IMR-90 (cell line): ENCODE data around the gene RBPJ. TPM values are rescaled to one million over a fixed set of nuclear protein-coding genes. Genes with fewer than 3 reads are reported as not detected.

ENCODE experiments used
- ATAC-seq: fragments of 200-7000 bp; cut with Tn5 transposase; 2 replicates; pipeline ENCODE4 v1.9.1; 2020; ENCODE audit warnings: low read depth, mild to moderate bottlenecking, moderate library complexity
- BruUV-seq: library from RNA; stranded (reverse); fragments of 400-500 nt; replicated peaks from 2 replicates; lab custom pipeline; 2021; lab: Mats Ljungman, UMichigan
- CTCF ChIA-PET: fragments of 300-600 bp; formaldehyde crosslinking; extraction: SDS; loops from one replicate; lab custom pipeline; 2021; ENCODE audit warnings: antibody characterized with exemption; lab: Yijun Ruan, JAX
- POLR2A ChIA-PET: fragments of 300-600 bp; sonication (Branson Sonifier 250); formaldehyde crosslinking; loops from one replicate; lab custom pipeline; 2022; ENCODE audit warnings: antibody characterized with exemption; ENCODE audit not compliant: unreplicated experiment; lab: Charles Lee
- DNase-seq: peaks from one replicate; pipeline ENCODE4 v3.0.0; 2013
- H2AFZ ChIP-seq: replicated peaks from 2 replicates; pipeline ENCODE3; 2013; ENCODE audit warnings: low read length, mild to moderate bottlenecking; ENCODE audit not compliant: poor library complexity
- H2AK5ac ChIP-seq: 2 replicates; pipeline ENCODE4 v1.6.1; 2013; ENCODE audit warnings: low read depth, low read length, inconsistent platforms
- H2AK9ac ChIP-seq: replicated peaks from 2 replicates; pipeline ENCODE3; 2013; ENCODE audit warnings: mild to moderate bottlenecking, low read depth, low read length, moderate library complexity; ENCODE audit not compliant: poor library complexity
- H2BK120ac ChIP-seq: 2 replicates; pipeline ENCODE4 v1.6.1; 2013; ENCODE audit warnings: low read depth, low read length, inconsistent platforms
- H2BK15ac ChIP-seq: 3 replicates; pipeline ENCODE4 v1.6.1; 2013; ENCODE audit warnings: low read depth, low read length, inconsistent platforms
- H2BK20ac ChIP-seq: 2 replicates; pipeline ENCODE4 v1.6.1; 2013; ENCODE audit warnings: low read depth, mild to moderate bottlenecking, inconsistent platforms, low read length, moderate library complexity
- H2BK5ac ChIP-seq: 2 replicates; pipeline ENCODE4 v1.6.1; 2013; ENCODE audit warnings: mild to moderate bottlenecking, low read depth, low read length, inconsistent platforms; ENCODE audit not compliant: poor library complexity, severe bottlenecking
- H3K14ac ChIP-seq: replicated peaks from 2 replicates; pipeline ENCODE4 v1.6.1; 2013; ENCODE audit warnings: low read depth, low read length, inconsistent platforms
- H3K18ac ChIP-seq: 2 replicates; pipeline ENCODE4 v1.6.1; 2013; ENCODE audit warnings: low read depth, low read length, control low read depth
- H3K23ac ChIP-seq: 2 replicates; pipeline ENCODE4 v1.6.1; 2013; ENCODE audit warnings: low read depth, low read length, inconsistent platforms
- H3K27ac ChIP-seq: 2 replicates; pipeline ENCODE4 v1.5.1; 2013; ENCODE audit warnings: mild to moderate bottlenecking, control low read depth, low read length; ENCODE audit not compliant: insufficient read depth
- H3K27me3 ChIP-seq: 2 replicates; pipeline ENCODE4 v1.6.1; 2013; ENCODE audit warnings: low read length; ENCODE audit not compliant: control insufficient read depth, insufficient read depth
- H3K36me3 ChIP-seq: 2 replicates; pipeline ENCODE4 v1.6.1; 2013; ENCODE audit warnings: low read length, mixed read lengths; ENCODE audit not compliant: control insufficient read depth, insufficient read depth
- H3K4ac ChIP-seq: 2 replicates; pipeline ENCODE4 v1.6.1; 2013; ENCODE audit warnings: low read depth, low read length, inconsistent platforms
- H3K4me1 ChIP-seq: 2 replicates; pipeline ENCODE4 v1.6.1; 2013; ENCODE audit warnings: low read length, mixed read lengths; ENCODE audit not compliant: control insufficient read depth, insufficient read depth
- H3K4me2 ChIP-seq: 2 replicates; pipeline ENCODE4 v1.6.1; 2013; ENCODE audit warnings: low read depth, mild to moderate bottlenecking, control low read depth, low read length, moderate library complexity
- H3K4me3 ChIP-seq: 2 replicates; pipeline ENCODE4 v1.5.1; 2013; ENCODE audit warnings: low read depth, mild to moderate bottlenecking, control low read depth, low read length, moderate library complexity; ENCODE audit not compliant: insufficient read depth
- H3K56ac ChIP-seq: 2 replicates; pipeline ENCODE4 v1.6.1; 2013; ENCODE audit warnings: low read length, inconsistent platforms; ENCODE audit not compliant: insufficient read depth; ENCODE audit errors: extremely low read depth
- H3K79me1 ChIP-seq, 2 experiments: 2 replicates each; pipeline ENCODE4 v1.6.1; 2013; ENCODE audit warnings: low read length in 2 of 2, inconsistent platforms in 1 of 2, low read depth in 1 of 2
- H3K9ac ChIP-seq: 2 replicates; pipeline ENCODE4 v1.6.1; 2013; ENCODE audit warnings: low read depth, low read length, control low read depth
- H3K9me1 ChIP-seq: 2 replicates; pipeline ENCODE4 v1.6.1; 2013; ENCODE audit warnings: low read length, inconsistent platforms; ENCODE audit not compliant: insufficient read depth
- H3K9me3 ChIP-seq: 2 replicates; pipeline ENCODE4 v1.6.1; 2013; ENCODE audit warnings: low read length; ENCODE audit not compliant: control insufficient read depth, insufficient read depth
- H4K20me1 ChIP-seq: 2 replicates; pipeline ENCODE4 v1.6.1; 2013; ENCODE audit warnings: low read length, inconsistent platforms; ENCODE audit not compliant: insufficient read depth
- H4K5ac ChIP-seq: 2 replicates; pipeline ENCODE4 v1.6.1; 2013; ENCODE audit warnings: mild to moderate bottlenecking, low read depth, low read length, control low read depth
- H4K8ac ChIP-seq, 2 experiments: 2 replicates each; pipeline ENCODE4 v1.6.1; 2013; ENCODE audit warnings: low read depth in 2 of 2, low read length in 2 of 2, control low read depth in 1 of 2, inconsistent platforms in 1 of 2
- H4K91ac ChIP-seq: 2 replicates; pipeline ENCODE4 v1.6.1; 2013; ENCODE audit warnings: low read depth, low read length, inconsistent platforms; ENCODE audit not compliant: insufficient read depth
- BHLHE40 ChIP-seq: fragments of 150-350 bp; IDR thresholded peaks from 2 replicates; pipeline ENCODE4 v1.6.1; 2016; ENCODE audit warnings: mild to moderate bottlenecking, low read depth, low read length
- CEBPB ChIP-seq: IDR thresholded peaks from 2 replicates; pipeline ENCODE4 v1.6.1; 2012; ENCODE audit warnings: low read depth, low read length, improper control_type of control experiment
- CHD1 ChIP-seq: IDR thresholded peaks from 2 replicates; pipeline ENCODE4 v1.6.1; 2012; ENCODE audit warnings: low read depth, low read length, improper control_type of control experiment
- CTCF ChIP-seq: conservative IDR thresholded peaks from 2 replicates; pipeline ENCODE4 v1.5.1; 2012; ENCODE audit warnings: mild to moderate bottlenecking, low read depth, low read length, improper control_type of control experiment
- FOS ChIP-seq: fragments of 150-350 bp; IDR thresholded peaks from 2 replicates; pipeline ENCODE4 v1.6.1; 2016; ENCODE audit warnings: low read depth, low read length
- MAFK ChIP-seq: IDR thresholded peaks from 2 replicates; pipeline ENCODE4 v1.6.1; 2012; ENCODE audit warnings: low read depth, low read length, improper control_type of control experiment
- MXI1 ChIP-seq: IDR thresholded peaks from 2 replicates; pipeline ENCODE4 v1.6.1; 2012; ENCODE audit warnings: low read depth, mild to moderate bottlenecking, low read length, moderate library complexity, borderline replicate concordance
- NFE2L2 ChIP-seq: fragments of 150-350 bp; IDR thresholded peaks from 2 replicates; pipeline ENCODE4 v1.6.1; 2016; ENCODE audit warnings: low read depth, mild to moderate bottlenecking, low read length
- POLR2A ChIP-seq: IDR thresholded peaks from 2 replicates; pipeline ENCODE4 v1.6.1; 2012; ENCODE audit warnings: mild to moderate bottlenecking, low read depth, low read length
- RAD21 ChIP-seq: IDR thresholded peaks from 2 replicates; pipeline ENCODE4 v1.6.1; 2012; ENCODE audit warnings: low read length, improper control_type of control experiment
- RCOR1 ChIP-seq: IDR thresholded peaks from 2 replicates; pipeline ENCODE4 v1.6.1; 2012; ENCODE audit warnings: mild to moderate bottlenecking, low read length, improper control_type of control experiment; ENCODE audit not compliant: insufficient replicate concordance
- RFX5 ChIP-seq: IDR thresholded peaks from 2 replicates; pipeline ENCODE4 v1.8.0; 2012; ENCODE audit warnings: low read depth, mild to moderate bottlenecking, low read length, moderate library complexity
- SMC3 ChIP-seq: fragments of 150-350 bp; IDR thresholded peaks from 2 replicates; pipeline ENCODE4 v1.6.1; 2016; ENCODE audit warnings: low read depth, mild to moderate bottlenecking, antibody characterized with exemption, low read length, moderate library complexity
- USF2 ChIP-seq: fragments of 150-350 bp; IDR thresholded peaks from 2 replicates; pipeline ENCODE4 v1.6.1; 2017; ENCODE audit warnings: mild to moderate bottlenecking, antibody characterized with exemption, low read length, low read depth
- dilution Hi-C: fragments of 300-500 bp; cut with HindIII; formaldehyde crosslinking; loops from one replicate; pipeline ENCODE4 v1.14.3; 2018; ENCODE audit warnings: low sequenced_read_pairs; ENCODE audit not compliant: unreplicated experiment
- in situ Hi-C: fragments of 300-500 bp; cut with MboI; formaldehyde crosslinking; loops from 3 replicates; pipeline ENCODE4 v1.14.3; 2019; ENCODE audit warnings: low sequenced_read_pairs, inconsistent platforms, mixed read lengths
- intact Hi-C: fragments of 100-400 bp; cut with micrococcal nuclease; formaldehyde crosslinking; loops from 2 replicates; pipeline ENCODE4 v1.10.0; 2022
- polyA plus RNA-seq, 3 experiments: library from polyadenylated mRNA; depleted of rRNA; stranded (reverse); fragments of >200 nt; gene quantifications; 2 replicates each; pipeline ENCODE4 v1.2.3, GENCODE V29; 2012; ENCODE audit warnings: low replicate concordance in 1 of 3
- total RNA-seq: library from RNA; depleted of rRNA; stranded (reverse); fragments of >200 nt; gene quantifications from 2 replicates; pipeline ENCODE4 v1.2.3, GENCODE V29; 2012

Gene RBPJ
- total and polyA plus RNA-seq, 2 of the 4 experiments (the other 2 are of a cell fraction), result 50.3 to 148 TPM

- H3K9me1 ChIP-seq, result no peaks in the 10 kb centered on the region
- H2AK5ac ChIP-seq, result no peak overlapping the region
- no peaks in the 10 kb centered on the region for H3K27me3 ChIP-seq
- intact Hi-C loops (no loop called here), dilution Hi-C loops (no loop called here), in situ Hi-C loops (no loop called here)
- no peaks in the 10 kb centered on the region for H4K20me1 ChIP-seq
- ChIA-PET POLR2A (no interaction called here), CTCF (interaction anchor here (0.5 kb wide), 1 partner anchor 204 kb away, joined by 3 read pairs; no protein-coding TSS in a partner anchor)
- no peak overlapping the region for H4K5ac ChIP-seq
- H3K27ac ChIP-seq, result no peak overlapping the region
- H3K4me3 ChIP-seq, result no peak overlapping the region
- TF ChIP-seq BHLHE40 (no peak), MXI1 (no peak), RAD21 (no peak), RCOR1 (no peak), MAFK (no peak), POLR2A (no peak), SMC3 (no peak), FOS (no peak), RFX5 (no peak), CEBPB (no peak), CHD1 (no peak), CTCF (no peak), NFE2L2 (no peak), USF2 (no peak)
- no peak for DNase-seq
- H2BK20ac ChIP-seq, result no peak overlapping the region
- no peak overlapping the region for H3K18ac ChIP-seq
- no peak overlapping the region for H3K23ac ChIP-seq
- H3K4me1 ChIP-seq, result no peaks in the 10 kb centered on the region
- H3K9me3 ChIP-seq, result peaks cover 3% of the 10 kb centered on the region
- no peak overlapping the region; the same call in 2 of the 3 replicates for H2BK15ac ChIP-seq
- no peak overlapping the region for H3K4me2 ChIP-seq
- H3K9ac ChIP-seq, result no peak overlapping the region
- no peak overlapping the region for H2BK120ac ChIP-seq
- no peak overlapping the region for H4K91ac ChIP-seq
- no peak for ATAC-seq
- H2BK5ac ChIP-seq, result no peak overlapping the region
- H3K4ac ChIP-seq, result no peak overlapping the region
- H2AK9ac ChIP-seq, result no peak overlapping the region
- H3K14ac ChIP-seq, result no peak overlapping the region
- H3K79me1 ChIP-seq, result no peaks in the 10 kb centered on the region
- H2AFZ ChIP-seq, result no peak overlapping the region
- no peak overlapping the region for H3K56ac ChIP-seq
- no TSS peak for BruUV-seq
- H3K36me3 ChIP-seq, result no peaks in the 10 kb centered on the region
- H4K8ac ChIP-seq, result no peak overlapping the region
Observed at GRCh38 chr4:26311633-26312032, 9.2 kb upstream of the RBPJ start.
